Panc1 (cell line): Measurements from ENCODE around the gene CSNK2A1. TPM values are rescaled to one million over a fixed set of nuclear protein-coding genes. Genes with fewer than 3 reads are reported as not detected.
"Not testable (repeated sequence)": the region's sequence is repeated elsewhere in the genome, so short reads cannot be mapped to it uniquely, and the experiment has no call there.

Source experiments
- ATAC-seq: fragments of 200-7000 bp; cut with Tn5 transposase; 2 replicates; pipeline ENCODE4 v1.9.1; 2020; ENCODE audit warnings: mild to moderate bottlenecking, moderate library complexity
- BruUV-seq: library from RNA; stranded (reverse); fragments of 400-500 nt; replicated peaks from 2 replicates; lab custom pipeline; 2021; lab: Mats Ljungman, UMichigan
- CTCF ChIA-PET: fragments of 300-600 bp; sonication (Branson Sonifier 250); formaldehyde crosslinking; loops from one replicate; lab custom pipeline; 2022; ENCODE audit warnings: antibody characterized with exemption; lab: Charles Lee
- POLR2A ChIA-PET: fragments of 300-600 bp; sonication (Branson Sonifier 250); formaldehyde crosslinking; loops from one replicate; lab custom pipeline; 2022; ENCODE audit warnings: antibody characterized with exemption; lab: Charles Lee
- DNase-seq: peaks from one replicate; pipeline ENCODE4 v3.0.0-alpha.2; 2010; ENCODE audit warnings: low read depth, low spot score
- H3K27ac ChIP-seq: 2 replicates; pipeline ENCODE4 v1.5.1; 2011; ENCODE audit warnings: mild to moderate bottlenecking, low read length, inconsistent platforms
- H3K27me3 ChIP-seq: fragments of 200-500 bp; sonication (Bioruptor generic); 2 replicates; pipeline ENCODE4 v1.6.0; 2014; ENCODE audit warnings: low read length, inconsistent platforms; ENCODE audit not compliant: control insufficient read depth, insufficient read depth
- H3K36me3 ChIP-seq: fragments of 200-500 bp; sonication (Bioruptor generic); 2 replicates; pipeline ENCODE4 v1.5.1; 2014; ENCODE audit warnings: inconsistent platforms, mild to moderate bottlenecking, low read length, moderate library complexity; ENCODE audit not compliant: control insufficient read depth, insufficient read depth
- H3K4me1 ChIP-seq: 2 replicates; pipeline ENCODE4 v1.5.1; 2011; ENCODE audit warnings: inconsistent platforms, mild to moderate bottlenecking, low read length, moderate library complexity; ENCODE audit not compliant: control insufficient read depth, insufficient read depth
- H3K4me3 ChIP-seq, 2 experiments: 2 replicates each; pipeline ENCODE4 v1.5.1; 2011 to 2012; ENCODE audit warnings: low read depth in 2 of 2, low read length in 2 of 2, mild to moderate bottlenecking in 2 of 2, inconsistent platforms in 1 of 2, moderate library complexity in 1 of 2
- H3K9me3 ChIP-seq: fragments of 200-500 bp; sonication (Bioruptor generic); 2 replicates; pipeline ENCODE4 v1.5.1; 2014; ENCODE audit warnings: low read depth, mild to moderate bottlenecking, inconsistent platforms, low read length, moderate library complexity; ENCODE audit not compliant: control insufficient read depth, insufficient read depth
- POLR2AphosphoS5 ChIP-seq: IDR thresholded peaks from 2 replicates; pipeline ENCODE4 v1.6.1; 2012; ENCODE audit warnings: mild to moderate bottlenecking, low read depth, low read length, moderate library complexity
- SIN3A ChIP-seq: IDR thresholded peaks from 2 replicates; pipeline ENCODE4 v1.6.1; 2012; ENCODE audit warnings: low read depth, mild to moderate bottlenecking, low read length, moderate library complexity, borderline replicate concordance; ENCODE audit not compliant: insufficient read depth
- TCF7L2 ChIP-seq: IDR thresholded peaks from 2 replicates; pipeline ENCODE4 v1.6.1; 2011; ENCODE audit warnings: mild to moderate bottlenecking, low read depth, low read length, inconsistent platforms
- in situ Hi-C: cut with HindIII; loops from 2 replicates; pipeline ENCODE4 v1.10.0; 2016; ENCODE audit warnings: low sequenced_read_pairs, low pct_unique_long_range_greater_than_20kb
- intact Hi-C: fragments of 100-400 bp; cut with micrococcal nuclease; formaldehyde crosslinking; loops from one replicate; pipeline ENCODE4 v1.10.0; 2022; ENCODE audit not compliant: unreplicated experiment
- total RNA-seq: library from RNA; stranded (reverse); gene quantifications from one replicate; pipeline ENCODE4 v1.2.1, GENCODE V29; 2021; ENCODE audit not compliant: unreplicated experiment
- TF ChIP-seq, protein P1 (sequence below), 2 experiments: IDR thresholded peaks; 2 replicates each; pipeline ENCODE4 v1.6.1; 2011 to 2012; ENCODE audit warnings: low read depth in 2 of 2, control low read depth in 1 of 2, low read length in 1 of 2, mild to moderate bottlenecking in 1 of 2, moderate library complexity in 1 of 2; ENCODE audit not compliant: insufficient read depth in 1 of 2
- TF ChIP-seq, protein P2 (sequence below): fragments of 450-650 bp; IDR thresholded peaks from 2 replicates; pipeline ENCODE4 v1.5.1; 2017; ENCODE audit warnings: mild to moderate bottlenecking

The CSNK2A1 gene
- total RNA-seq, 1 experiment from 2014 or later = 191 TPM

DNA sequence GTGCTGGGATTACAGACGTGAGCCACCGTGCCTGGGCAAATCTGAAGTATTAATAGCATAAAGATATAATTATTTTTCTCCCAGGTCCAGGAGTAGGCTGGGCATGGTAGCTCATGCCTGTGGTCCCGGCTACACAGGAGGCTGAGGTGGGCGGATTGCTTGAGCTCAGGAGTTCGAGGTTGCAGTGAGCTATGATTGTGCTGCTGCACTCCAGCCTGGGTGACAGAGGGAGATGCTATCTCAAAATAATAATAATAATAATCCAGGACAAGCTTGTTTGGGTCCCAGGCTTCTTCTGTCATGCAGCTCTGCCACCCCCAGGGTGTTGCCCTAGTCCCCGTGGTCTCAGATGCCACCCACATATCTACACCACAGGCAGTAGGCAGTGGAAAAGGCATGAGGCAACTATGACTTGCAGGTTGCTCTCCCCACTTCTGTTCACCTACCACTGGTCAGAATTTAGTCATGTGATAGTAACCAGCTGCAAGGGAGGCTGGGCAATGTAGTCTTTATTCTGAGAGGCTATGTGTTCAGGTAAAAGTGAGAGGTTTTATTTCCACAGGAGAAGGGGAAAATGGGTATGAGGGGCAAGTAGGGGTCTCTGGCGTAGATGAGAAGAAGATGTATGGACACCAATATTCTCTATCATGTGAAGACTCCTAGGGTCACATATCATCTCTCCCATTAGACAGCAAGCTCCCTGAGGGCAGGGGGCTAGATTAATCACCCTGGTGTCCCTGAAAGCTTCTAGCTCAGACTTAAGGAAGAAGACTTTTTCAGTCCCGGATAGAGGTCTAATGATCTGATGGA is 40.8 kb upstream of the CSNK2A1 start:
- POLR2A ChIA-PET = no interaction called here
- ATAC-seq (peak; percentile 81), DNase-seq (no peak)
- BruUV-seq = no TSS peak
- CTCF ChIA-PET = no interaction called here
- in situ Hi-C loops = no loop called here
- no peaks in the 10 kb centered on the region for H3K4me1 ChIP-seq
- no peaks in the 10 kb centered on the region for H3K36me3 ChIP-seq
- H3K27ac ChIP-seq = no peak overlapping the region
- no peak overlapping the region for H3K4me3 ChIP-seq
- TF ChIP-seq POLR2AphosphoS5 (no peak), SIN3A (no peak), TCF7L2 (no peak)
- TF ChIP-seq, protein P1, sequence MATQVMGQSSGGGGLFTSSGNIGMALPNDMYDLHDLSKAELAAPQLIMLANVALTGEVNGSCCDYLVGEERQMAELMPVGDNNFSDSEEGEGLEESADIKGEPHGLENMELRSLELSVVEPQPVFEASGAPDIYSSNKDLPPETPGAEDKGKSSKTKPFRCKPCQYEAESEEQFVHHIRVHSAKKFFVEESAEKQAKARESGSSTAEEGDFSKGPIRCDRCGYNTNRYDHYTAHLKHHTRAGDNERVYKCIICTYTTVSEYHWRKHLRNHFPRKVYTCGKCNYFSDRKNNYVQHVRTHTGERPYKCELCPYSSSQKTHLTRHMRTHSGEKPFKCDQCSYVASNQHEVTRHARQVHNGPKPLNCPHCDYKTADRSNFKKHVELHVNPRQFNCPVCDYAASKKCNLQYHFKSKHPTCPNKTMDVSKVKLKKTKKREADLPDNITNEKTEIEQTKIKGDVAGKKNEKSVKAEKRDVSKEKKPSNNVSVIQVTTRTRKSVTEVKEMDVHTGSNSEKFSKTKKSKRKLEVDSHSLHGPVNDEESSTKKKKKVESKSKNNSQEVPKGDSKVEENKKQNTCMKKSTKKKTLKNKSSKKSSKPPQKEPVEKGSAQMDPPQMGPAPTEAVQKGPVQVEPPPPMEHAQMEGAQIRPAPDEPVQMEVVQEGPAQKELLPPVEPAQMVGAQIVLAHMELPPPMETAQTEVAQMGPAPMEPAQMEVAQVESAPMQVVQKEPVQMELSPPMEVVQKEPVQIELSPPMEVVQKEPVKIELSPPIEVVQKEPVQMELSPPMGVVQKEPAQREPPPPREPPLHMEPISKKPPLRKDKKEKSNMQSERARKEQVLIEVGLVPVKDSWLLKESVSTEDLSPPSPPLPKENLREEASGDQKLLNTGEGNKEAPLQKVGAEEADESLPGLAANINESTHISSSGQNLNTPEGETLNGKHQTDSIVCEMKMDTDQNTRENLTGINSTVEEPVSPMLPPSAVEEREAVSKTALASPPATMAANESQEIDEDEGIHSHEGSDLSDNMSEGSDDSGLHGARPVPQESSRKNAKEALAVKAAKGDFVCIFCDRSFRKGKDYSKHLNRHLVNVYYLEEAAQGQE (IDR thresholded peaks at IDR 0.05; ENCODE audit: insufficient read depth in 1 of 2, low read depth in 2 of 2, low read length in 1 of 2) = no peak
- TF ChIP-seq, protein P2, sequence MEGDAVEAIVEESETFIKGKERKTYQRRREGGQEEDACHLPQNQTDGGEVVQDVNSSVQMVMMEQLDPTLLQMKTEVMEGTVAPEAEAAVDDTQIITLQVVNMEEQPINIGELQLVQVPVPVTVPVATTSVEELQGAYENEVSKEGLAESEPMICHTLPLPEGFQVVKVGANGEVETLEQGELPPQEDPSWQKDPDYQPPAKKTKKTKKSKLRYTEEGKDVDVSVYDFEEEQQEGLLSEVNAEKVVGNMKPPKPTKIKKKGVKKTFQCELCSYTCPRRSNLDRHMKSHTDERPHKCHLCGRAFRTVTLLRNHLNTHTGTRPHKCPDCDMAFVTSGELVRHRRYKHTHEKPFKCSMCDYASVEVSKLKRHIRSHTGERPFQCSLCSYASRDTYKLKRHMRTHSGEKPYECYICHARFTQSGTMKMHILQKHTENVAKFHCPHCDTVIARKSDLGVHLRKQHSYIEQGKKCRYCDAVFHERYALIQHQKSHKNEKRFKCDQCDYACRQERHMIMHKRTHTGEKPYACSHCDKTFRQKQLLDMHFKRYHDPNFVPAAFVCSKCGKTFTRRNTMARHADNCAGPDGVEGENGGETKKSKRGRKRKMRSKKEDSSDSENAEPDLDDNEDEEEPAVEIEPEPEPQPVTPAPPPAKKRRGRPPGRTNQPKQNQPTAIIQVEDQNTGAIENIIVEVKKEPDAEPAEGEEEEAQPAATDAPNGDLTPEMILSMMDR = no peak
- no peaks in the 10 kb centered on the region for H3K27me3 ChIP-seq
- no peaks in the 10 kb centered on the region for H3K9me3 ChIP-seq
- intact Hi-C loops = no loop called here

DNA sequence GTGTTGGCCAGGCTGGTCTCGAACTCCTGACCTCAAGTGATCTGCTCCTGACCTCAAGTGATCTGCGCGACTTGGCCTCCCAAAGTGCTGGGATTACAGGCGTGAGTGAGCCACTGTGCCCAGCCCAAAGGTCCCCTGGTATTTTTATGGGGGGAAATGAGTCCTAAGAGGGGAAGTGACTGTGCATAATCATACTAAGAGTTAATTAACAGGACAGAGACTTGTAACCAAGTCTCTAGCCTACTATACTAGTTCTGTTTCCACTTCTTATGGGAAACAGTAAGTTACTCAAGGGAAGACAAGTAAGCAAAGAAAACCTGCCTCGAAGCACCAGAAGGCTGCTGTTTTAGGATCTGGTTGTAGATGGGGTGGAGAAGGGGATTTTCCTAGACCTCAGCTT is 38.6 kb upstream of the CSNK2A1 start:
- ChIA-PET CTCF (no interaction called here), POLR2A (no interaction called here)
- intact Hi-C loops = no loop called here

DNA sequence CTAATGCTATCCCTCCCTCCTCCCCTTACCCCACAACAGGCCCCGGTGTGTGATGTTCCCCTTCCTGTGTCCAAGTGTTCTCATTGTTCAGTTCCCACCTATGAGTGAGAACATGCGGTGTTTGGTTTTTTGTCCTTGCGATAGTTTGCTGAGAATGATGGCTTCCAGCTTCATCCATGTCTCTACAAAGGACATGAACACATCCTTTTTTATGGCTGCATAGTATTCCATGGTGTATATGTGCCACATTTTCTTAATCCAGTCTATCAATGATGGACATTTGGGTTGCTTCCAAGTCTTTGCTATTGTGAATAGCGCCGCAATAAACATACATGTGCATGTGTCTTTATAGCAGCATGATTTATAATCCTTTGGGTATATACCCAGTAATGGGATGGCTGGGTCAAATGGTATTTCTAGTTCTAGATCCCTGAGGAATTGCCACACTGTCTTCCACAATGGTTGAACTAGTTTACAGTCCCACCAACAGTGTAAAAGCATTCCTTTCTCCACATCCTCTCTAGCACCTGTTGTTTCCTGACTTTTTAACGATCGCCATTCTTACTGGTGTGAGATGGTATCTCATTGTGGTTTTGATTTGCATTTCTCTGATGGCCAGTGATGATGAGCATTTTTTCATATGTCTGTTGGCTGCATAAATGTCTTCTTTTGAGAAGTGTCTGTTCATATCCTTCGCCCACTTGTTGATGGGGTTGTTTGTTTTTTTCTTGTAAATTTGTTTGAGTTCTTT is 35.5 kb upstream of the CSNK2A1 start:
- POLR2A ChIA-PET, H3K27me3 ChIP-seq, in situ Hi-C loops, intact Hi-C loops, H3K27ac ChIP-seq, H3K4me3 ChIP-seq, ATAC-seq, H3K4me1 ChIP-seq, H3K36me3 ChIP-seq, H3K9me3 ChIP-seq, DNase-seq, BruUV-seq: not testable (repeated sequence)
- CTCF ChIA-PET = interaction anchor here (0.6 kb wide), 1 partner anchor 17 kb away, joined by 3 read pairs; no protein-coding TSS in a partner anchor

More for the DNA sequence above, 38.6 kb upstream of the CSNK2A1 start:
- Histone ChIP-seq H3K4me1 (no peaks in the 10 kb centered on the region), H3K4me3 (no peak overlapping the region), H3K9me3 (no peaks in the 10 kb centered on the region), H3K27ac (no peak overlapping the region), H3K27me3 (no peaks in the 10 kb centered on the region), H3K36me3 (no peaks in the 10 kb centered on the region)
- no peak for ATAC-seq
- in situ Hi-C loops = no loop called here
- BruUV-seq = no TSS peak
- DNase-seq = no peak
- TF ChIP-seq, protein P1 (IDR thresholded peaks at IDR 0.05; ENCODE audit: insufficient read depth in 1 of 2, low read depth in 2 of 2, low read length in 1 of 2) = no peak
